OCI-LY7 (cell line): ENCODE results near the gene TSPAN31. TPM values are rescaled to one million over a fixed set of nuclear protein-coding genes. Genes with fewer than 3 reads are reported as not detected.

Experiments
- BruUV-seq: library from RNA; stranded (reverse); fragments of 400-500 nt; replicated peaks from 2 replicates; lab custom pipeline; 2021; lab: Mats Ljungman, UMichigan
- CTCF ChIA-PET: fragments of 300-600 bp; sonication (Branson Sonifier 250); formaldehyde crosslinking; loops from one replicate; lab custom pipeline; 2022; ENCODE audit warnings: antibody characterized with exemption; ENCODE audit not compliant: unreplicated experiment; lab: Charles Lee
- POLR2A ChIA-PET: fragments of 300-600 bp; sonication (Branson Sonifier 250); formaldehyde crosslinking; loops from one replicate; lab custom pipeline; 2022; ENCODE audit warnings: antibody characterized with exemption; lab: Charles Lee
- DNase-seq: peaks from one replicate; pipeline ENCODE4 v3.0.0-alpha.2; 2015; ENCODE audit warnings: low spot score
- H2AFZ ChIP-seq: fragments of 200-600 bp; sonication (generic), shearing (Covaris generic); 2 replicates; pipeline ENCODE4 v1.6.1; 2014; ENCODE audit warnings: mild to moderate bottlenecking, antibody characterized with exemption, low read length, moderate library complexity
- H3K27ac ChIP-seq: fragments of 200-600 bp; sonication (generic); 2 replicates; pipeline ENCODE4 v1.5.1; 2014; ENCODE audit warnings: mixed run types, low read depth, mild to moderate bottlenecking, moderate library complexity, low read length, inconsistent platforms; ENCODE audit not compliant: poor library complexity, severe bottlenecking
- H3K36me3 ChIP-seq: fragments of 200-600 bp; sonication (generic); 2 replicates; pipeline ENCODE4 v1.6.1; 2014; ENCODE audit warnings: mild to moderate bottlenecking, antibody characterized with exemption, low read length, moderate library complexity, mixed read lengths; ENCODE audit not compliant: insufficient read depth
- H3K4me1 ChIP-seq: fragments of 200-600 bp; sonication (generic); 2 replicates; pipeline ENCODE4 v1.5.1; 2014; ENCODE audit warnings: mild to moderate bottlenecking, low read length; ENCODE audit not compliant: insufficient read depth, poor library complexity, severe bottlenecking
- H3K4me2 ChIP-seq: fragments of 200-600 bp; sonication (generic); 2 replicates; pipeline ENCODE4 v1.6.1; 2014; ENCODE audit warnings: mild to moderate bottlenecking, low read length
- H3K4me3 ChIP-seq: fragments of 200-600 bp; sonication (generic); 2 replicates; pipeline ENCODE4 v1.5.1; 2014; ENCODE audit warnings: mild to moderate bottlenecking, low read depth, low read length; ENCODE audit not compliant: poor library complexity, severe bottlenecking
- H3K79me2 ChIP-seq: fragments of 200-600 bp; sonication (generic); 2 replicates; pipeline ENCODE4 v1.6.1; 2016; ENCODE audit warnings: low read depth, mild to moderate bottlenecking, low read length, moderate library complexity, mixed read lengths; ENCODE audit not compliant: insufficient read depth
- H3K9me2 ChIP-seq: fragments of 200-600 bp; sonication (generic); 2 replicates; pipeline ENCODE4 v1.6.1; 2016; ENCODE audit warnings: mild to moderate bottlenecking, low read length, mixed read lengths; ENCODE audit not compliant: insufficient read depth
- H3K9me3 ChIP-seq: fragments of 200-600 bp; sonication (generic); 2 replicates; pipeline ENCODE4 v1.6.1; 2014; ENCODE audit warnings: mild to moderate bottlenecking, mixed run types, low read length, mixed read lengths
- H4K20me1 ChIP-seq: fragments of 200-600 bp; sonication (generic); 2 replicates; pipeline ENCODE4 v1.6.1; 2014; ENCODE audit warnings: mild to moderate bottlenecking, antibody characterized with exemption, low read length, moderate library complexity, mixed read lengths; ENCODE audit not compliant: insufficient read depth
- EZH2phosphoT487 ChIP-seq: fragments of 200-600 bp; sonication (generic); IDR thresholded peaks from 2 replicates; pipeline ENCODE4 v1.6.1; 2018; ENCODE audit warnings: low read depth, borderline replicate concordance, mild to moderate bottlenecking, mixed run types, antibody characterized with exemption, low read length, moderate library complexity, mixed read lengths
- intact Hi-C: fragments of 100-400 bp; cut with micrococcal nuclease; formaldehyde crosslinking; loops from one replicate; pipeline ENCODE4 v1.10.0; 2022; ENCODE audit not compliant: unreplicated experiment
- total RNA-seq, 2 experiments: library from RNA; depleted of rRNA in 1 of 2; stranded (reverse); fragments of >200 nt in 1 of 2; shearing (Covaris generic) in 1 of 2; gene quantifications; 2 replicates each; pipeline ENCODE4 v1.2.3, GENCODE V29; 2014 to 2022
- TF ChIP-seq, protein P1 (sequence below): fragments of 200-600 bp; sonication (generic); conservative IDR thresholded peaks from 2 replicates; pipeline ENCODE4 v1.5.1; 2014; ENCODE audit warnings: mild to moderate bottlenecking, antibody characterized with exemption, low read length, moderate library complexity, mixed read lengths

Gene TSPAN31
- total RNA-seq, 2 experiments from 2014 or later: 2.4 to 6.4 TPM

DNA sequence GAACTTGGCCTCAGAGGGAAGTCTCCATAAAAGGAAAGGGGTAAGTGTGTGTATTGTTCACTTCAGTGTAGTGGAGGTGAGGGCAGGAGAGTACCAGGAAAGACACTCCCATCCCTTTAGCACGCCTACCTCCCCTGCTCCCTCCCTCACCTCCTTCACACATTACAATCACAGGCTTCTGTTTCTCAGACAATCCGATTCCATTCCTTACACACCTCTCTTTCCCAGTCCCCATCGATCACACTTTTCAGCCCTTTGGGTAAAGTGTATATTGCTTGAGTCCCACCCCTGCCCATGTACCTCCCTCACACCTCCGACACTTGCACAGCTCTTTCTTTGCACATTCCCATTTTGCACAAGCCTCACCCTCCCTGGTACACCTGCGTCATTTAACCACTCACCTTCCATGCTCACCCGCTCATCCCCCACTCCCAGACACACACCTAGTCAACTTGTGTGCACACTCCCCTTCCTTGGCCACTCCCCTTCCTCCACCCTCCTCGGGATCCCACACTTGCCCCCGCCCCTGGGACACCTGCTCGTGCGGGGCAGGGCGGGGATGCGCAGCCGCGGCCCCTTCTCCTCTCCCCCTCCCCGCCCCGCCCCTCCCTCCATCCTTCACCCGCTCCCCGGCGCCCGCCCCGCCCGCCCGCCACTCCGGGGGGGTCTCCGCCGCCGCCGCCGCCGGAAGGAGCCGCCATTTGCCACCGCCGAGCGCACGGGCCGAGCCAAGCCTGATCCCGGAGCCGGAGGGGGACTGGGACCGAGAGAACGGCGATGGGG, 9.8 kb downstream of the TSPAN31 start, which contains the start of gene MARCHF9:
TSS of gene MARCHF9 (plus strand) at position 693 of the 783 bp plus-strand sequence. CDS start 426 bp downstream, outside the sequence.
- TF ChIP-seq, protein P1, sequence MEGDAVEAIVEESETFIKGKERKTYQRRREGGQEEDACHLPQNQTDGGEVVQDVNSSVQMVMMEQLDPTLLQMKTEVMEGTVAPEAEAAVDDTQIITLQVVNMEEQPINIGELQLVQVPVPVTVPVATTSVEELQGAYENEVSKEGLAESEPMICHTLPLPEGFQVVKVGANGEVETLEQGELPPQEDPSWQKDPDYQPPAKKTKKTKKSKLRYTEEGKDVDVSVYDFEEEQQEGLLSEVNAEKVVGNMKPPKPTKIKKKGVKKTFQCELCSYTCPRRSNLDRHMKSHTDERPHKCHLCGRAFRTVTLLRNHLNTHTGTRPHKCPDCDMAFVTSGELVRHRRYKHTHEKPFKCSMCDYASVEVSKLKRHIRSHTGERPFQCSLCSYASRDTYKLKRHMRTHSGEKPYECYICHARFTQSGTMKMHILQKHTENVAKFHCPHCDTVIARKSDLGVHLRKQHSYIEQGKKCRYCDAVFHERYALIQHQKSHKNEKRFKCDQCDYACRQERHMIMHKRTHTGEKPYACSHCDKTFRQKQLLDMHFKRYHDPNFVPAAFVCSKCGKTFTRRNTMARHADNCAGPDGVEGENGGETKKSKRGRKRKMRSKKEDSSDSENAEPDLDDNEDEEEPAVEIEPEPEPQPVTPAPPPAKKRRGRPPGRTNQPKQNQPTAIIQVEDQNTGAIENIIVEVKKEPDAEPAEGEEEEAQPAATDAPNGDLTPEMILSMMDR: no peak
- no peak for TF ChIP-seq EZH2phosphoT487
- peak within 1 kb of the TSS; percentile 87 for H3K4me3 ChIP-seq
- peaks cover 43% of the 10 kb centered on the region for H3K4me1 ChIP-seq
- CTCF ChIA-PET: no interaction called here
- intact Hi-C loops: loop anchor here (5.0 kb wide), 2 partner anchors 232 to 512 kb away; partner anchors contain the start of genes DDIT3 and MBD6
- H3K27ac ChIP-seq: peak within 1 kb of the TSS; percentile 75
- DNase-seq: peak; percentile 91
- no TSS peak for BruUV-seq
- POLR2A ChIA-PET: interaction anchor here (0.7 kb wide), 2 partner anchors 9 to 1106 kb away, joined by 3 read pairs; no protein-coding TSS in a partner anchor
- H3K79me2 ChIP-seq: peaks cover 25% of the 10 kb centered on the region
- H3K36me3 ChIP-seq: peaks cover 43% of the 10 kb centered on the region
- H4K20me1 ChIP-seq: 0 out of 2 replicates have a peak, but pooled peaks cover 1% of the 10 kb centered on the region
- peak within 1 kb of the TSS; percentile 61; the same call in 1 of the 2 replicates for H2AFZ ChIP-seq
- H3K4me2 ChIP-seq: peak within 1 kb of the TSS; percentile 84
- H3K9me2 ChIP-seq: no peaks in the 10 kb centered on the region
- H3K9me3 ChIP-seq: no peaks in the 10 kb centered on the region

DNA sequence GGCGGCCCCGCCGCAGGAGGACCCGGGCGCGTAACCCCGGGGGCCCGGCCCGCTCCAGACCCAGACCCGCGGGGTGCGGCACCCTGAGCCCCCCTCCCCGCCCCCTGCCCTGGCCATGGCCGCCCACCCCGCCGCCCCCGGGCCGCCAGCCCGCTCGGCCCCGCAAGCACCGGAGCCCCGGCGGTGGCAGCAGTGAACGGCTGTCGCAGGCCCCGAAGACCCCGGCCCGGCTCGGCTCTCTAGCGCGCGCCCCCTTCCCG, 10.3 kb downstream of the TSPAN31 start:
- BruUV-seq: no TSS peak

More for the DNA sequence above, 10.3 kb downstream of the TSPAN31 start:
- TF ChIP-seq EZH2phosphoT487: no peak
- TF ChIP-seq, protein P1: no peak
- Histone ChIP-seq H2AFZ (no peak overlapping the region), H3K4me1 (peaks cover 43% of the 10 kb centered on the region), H4K20me1 (peaks cover 6% of the 10 kb centered on the region; the same call in 1 of the 2 replicates), H3K9me2 (no peaks in the 10 kb centered on the region), H3K4me3 (peak overlapping the region; percentile 87), H3K9me3 (no peaks in the 10 kb centered on the region), H3K79me2 (peaks cover 22% of the 10 kb centered on the region), H3K4me2 (peak overlapping the region; percentile 84; the same call in 1 of the 2 replicates), H3K27ac (peak overlapping the region; percentile 75), H3K36me3 (peaks cover 43% of the 10 kb centered on the region)
- CTCF ChIA-PET: no interaction called here
- DNase-seq: no peak
- POLR2A ChIA-PET: no interaction called here
- intact Hi-C loops: no loop called here
